Measurements from ENCODE around the gene PAM.

- TF ChIP-seq CTCF (IDR thresholded peaks at IDR 0.05; ENCODE audit: poor library complexity, severe bottlenecking) (no peak), POLR2AphosphoS5 (IDR thresholded peaks at IDR 0.05) (no peak), EZH2 (IDR thresholded peaks at IDR 0.05; ENCODE audit: borderline replicate concordance, insufficient read depth, low read length, poor library complexity, severe bottlenecking) (no peak), RAD21 (conservative IDR thresholded peaks at IDR 0.05) (no peak), TAF1 (IDR thresholded peaks at IDR 0.05; ENCODE audit: low read depth) (no peak), SMC3 (conservative IDR thresholded peaks at IDR 0.05; ENCODE audit: poor library complexity) (no peak), EP300 (conservative IDR thresholded peaks at IDR 0.05; ENCODE audit: poor library complexity, severe bottlenecking) (no peak), MXI1 (conservative IDR thresholded peaks at IDR 0.05; ENCODE audit: poor library complexity, severe bottlenecking) (no peak)
- TF ChIP-seq, protein P1, sequence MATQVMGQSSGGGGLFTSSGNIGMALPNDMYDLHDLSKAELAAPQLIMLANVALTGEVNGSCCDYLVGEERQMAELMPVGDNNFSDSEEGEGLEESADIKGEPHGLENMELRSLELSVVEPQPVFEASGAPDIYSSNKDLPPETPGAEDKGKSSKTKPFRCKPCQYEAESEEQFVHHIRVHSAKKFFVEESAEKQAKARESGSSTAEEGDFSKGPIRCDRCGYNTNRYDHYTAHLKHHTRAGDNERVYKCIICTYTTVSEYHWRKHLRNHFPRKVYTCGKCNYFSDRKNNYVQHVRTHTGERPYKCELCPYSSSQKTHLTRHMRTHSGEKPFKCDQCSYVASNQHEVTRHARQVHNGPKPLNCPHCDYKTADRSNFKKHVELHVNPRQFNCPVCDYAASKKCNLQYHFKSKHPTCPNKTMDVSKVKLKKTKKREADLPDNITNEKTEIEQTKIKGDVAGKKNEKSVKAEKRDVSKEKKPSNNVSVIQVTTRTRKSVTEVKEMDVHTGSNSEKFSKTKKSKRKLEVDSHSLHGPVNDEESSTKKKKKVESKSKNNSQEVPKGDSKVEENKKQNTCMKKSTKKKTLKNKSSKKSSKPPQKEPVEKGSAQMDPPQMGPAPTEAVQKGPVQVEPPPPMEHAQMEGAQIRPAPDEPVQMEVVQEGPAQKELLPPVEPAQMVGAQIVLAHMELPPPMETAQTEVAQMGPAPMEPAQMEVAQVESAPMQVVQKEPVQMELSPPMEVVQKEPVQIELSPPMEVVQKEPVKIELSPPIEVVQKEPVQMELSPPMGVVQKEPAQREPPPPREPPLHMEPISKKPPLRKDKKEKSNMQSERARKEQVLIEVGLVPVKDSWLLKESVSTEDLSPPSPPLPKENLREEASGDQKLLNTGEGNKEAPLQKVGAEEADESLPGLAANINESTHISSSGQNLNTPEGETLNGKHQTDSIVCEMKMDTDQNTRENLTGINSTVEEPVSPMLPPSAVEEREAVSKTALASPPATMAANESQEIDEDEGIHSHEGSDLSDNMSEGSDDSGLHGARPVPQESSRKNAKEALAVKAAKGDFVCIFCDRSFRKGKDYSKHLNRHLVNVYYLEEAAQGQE (IDR thresholded peaks at IDR 0.05; ENCODE audit: borderline replicate concordance): no peak
These were observed 100.7 kb downstream of the PAM start for GRCh38 chr5:102855681-102856388.

All from neural cell (in vitro differentiated cells).